Upper lobe of left lung (tissue), 6 donors: ENCODE results near the gene SYNE3. TPM values are rescaled to one million over a fixed set of nuclear protein-coding genes. Genes with fewer than 3 reads are reported as not detected.

Experiments used
- ATAC-seq, 2 donors: fragments of 200-7000 bp; cut with Tn5 transposase; one replicate each; pipeline ENCODE4 v1.9.1; 2022; ENCODE audit warnings: mild to moderate bottlenecking in 2 of 2, moderate library complexity in 2 of 2; ENCODE audit not compliant: low FRiP score in 2 of 2
- DNase-seq, 2 donors: peaks; one replicate each; pipeline ENCODE4 v3.0.0-alpha.2; 2019 to 2020
- H3K27ac ChIP-seq, 4 donors: fragments of 200-600 bp; sonication (generic); one replicate each; pipeline ENCODE4 v1.5.1; 2016 to 2019
- H3K27me3 ChIP-seq, 4 donors: fragments of 200-600 bp; sonication (generic); one replicate each; pipeline ENCODE4 v1.5.1; 2017 to 2019
- H3K36me3 ChIP-seq, 4 donors: fragments of 200-600 bp; sonication (generic); one replicate each; pipeline ENCODE4 v1.5.1; 2016 to 2019
- H3K4me1 ChIP-seq, 4 donors: fragments of 200-600 bp; sonication (generic); one replicate each; pipeline ENCODE4 v1.5.1; 2018 to 2019
- H3K4me3 ChIP-seq, 4 donors: fragments of 200-600 bp; sonication (generic); one replicate each; pipeline ENCODE4 v1.5.1; 2017 to 2019; ENCODE audit warnings: mild to moderate bottlenecking in 2 of 4, moderate library complexity in 1 of 4
- H3K9me3 ChIP-seq, 4 donors: fragments of 200-600 bp; sonication (generic); one replicate each; pipeline ENCODE4 v1.5.1; 2018 to 2019
- CTCF ChIP-seq, 6 experiments: fragments of 450-650 bp in 4 of 6; fragments of 200-600 bp in 2 of 6; sonication (generic) in 2 of 6; IDR thresholded peaks; one replicate each; pipeline ENCODE4 v1.5.1; 2016 to 2019; ENCODE audit warnings: antibody characterized with exemption in 6 of 6
- EP300 ChIP-seq, 4 donors: sonication (generic); formaldehyde crosslinking; IDR thresholded peaks; one replicate each; pipeline ENCODE4 v1.5.1; 2017; ENCODE audit warnings: antibody characterized with exemption in 4 of 4, control low read depth in 2 of 4
- POLR2A ChIP-seq, 4 donors: fragments of 450-650 bp; IDR thresholded peaks; one replicate each; pipeline ENCODE4 v1.5.1; 2016 to 2017; ENCODE audit warnings: antibody characterized with exemption in 4 of 4, mild to moderate bottlenecking in 2 of 4
- POLR2AphosphoS5 ChIP-seq, 2 donors: sonication (generic); formaldehyde crosslinking; IDR thresholded peaks; one replicate each; pipeline ENCODE4 v1.5.1; 2017; ENCODE audit warnings: antibody characterized with exemption in 2 of 2
- WGBS, 2 donors: methylation state at CpG; one replicate each; pipeline ENCODE4 v1.1.5; 2017 to 2018; 5-methylcytosine and 5-hydroxymethylcytosine counted together
- total RNA-seq, 6 donors: library from RNA; depleted of rRNA in 4 of 6; stranded (reverse); fragments of >200 nt in 4 of 6; gene quantifications; one replicate each; pipeline versions ENCODE4 v1.1.0 to v1.2.1, GENCODE V29; 2016 to 2021
- donor health status: DM: no; HTN: no; CAD: no; lungs with moderate emphysema.
- donor health status: DM: no; HTN: yes; CAD: no; lungs with severe emphysema.

SYNE3 gene
- total RNA-seq, 6 donors from 2014 or later: 15.6 to 38.8 (median 19.0) TPM

DNA sequence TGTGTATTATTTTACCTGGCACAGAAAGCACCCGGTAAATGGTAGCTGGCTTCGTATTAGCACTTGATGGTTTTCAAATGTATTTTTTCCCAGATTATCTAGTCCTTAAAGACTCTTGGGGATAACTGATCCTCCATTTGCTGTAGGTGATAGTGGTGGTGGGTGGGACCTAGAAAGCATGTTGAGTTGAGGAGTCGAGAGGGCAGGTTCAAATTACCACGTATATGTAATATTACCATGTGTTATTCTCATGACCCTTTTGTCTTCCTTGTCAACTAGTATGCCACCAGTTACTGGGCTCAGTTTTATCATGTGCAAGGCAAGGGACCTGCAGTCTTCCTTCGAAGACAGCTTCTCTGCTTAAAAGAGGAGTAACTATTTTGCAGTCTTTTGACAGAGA, 20.2 kb upstream of the SYNE3 start:
- peaks cover 44 to 71% (median 49%) of the 10 kb centered on the region in 4 donors for H3K4me1 ChIP-seq
- H3K27me3 ChIP-seq: no peaks in the 10 kb centered on the region
- H3K27ac ChIP-seq: no peak overlapping the region
- H3K4me3 ChIP-seq: no peak overlapping the region
- no peaks in the 10 kb centered on the region for H3K36me3 ChIP-seq
- WGBS, 2 donors: 76 to 80% methylated on average over 5 of the region's 5 CpGs
- H3K9me3 ChIP-seq: no peaks in the 10 kb centered on the region
- ATAC-seq: no peak
- no peak for TF ChIP-seq POLR2AphosphoS5 (IDR thresholded peaks at IDR 0.05)
- TF ChIP-seq CTCF (IDR thresholded peaks at IDR 0.05): no peak
- TF ChIP-seq EP300 (IDR thresholded peaks at IDR 0.05): no peak
- no peak for TF ChIP-seq POLR2A (IDR thresholded peaks at IDR 0.05)
- DNase-seq: no peak

DNA sequence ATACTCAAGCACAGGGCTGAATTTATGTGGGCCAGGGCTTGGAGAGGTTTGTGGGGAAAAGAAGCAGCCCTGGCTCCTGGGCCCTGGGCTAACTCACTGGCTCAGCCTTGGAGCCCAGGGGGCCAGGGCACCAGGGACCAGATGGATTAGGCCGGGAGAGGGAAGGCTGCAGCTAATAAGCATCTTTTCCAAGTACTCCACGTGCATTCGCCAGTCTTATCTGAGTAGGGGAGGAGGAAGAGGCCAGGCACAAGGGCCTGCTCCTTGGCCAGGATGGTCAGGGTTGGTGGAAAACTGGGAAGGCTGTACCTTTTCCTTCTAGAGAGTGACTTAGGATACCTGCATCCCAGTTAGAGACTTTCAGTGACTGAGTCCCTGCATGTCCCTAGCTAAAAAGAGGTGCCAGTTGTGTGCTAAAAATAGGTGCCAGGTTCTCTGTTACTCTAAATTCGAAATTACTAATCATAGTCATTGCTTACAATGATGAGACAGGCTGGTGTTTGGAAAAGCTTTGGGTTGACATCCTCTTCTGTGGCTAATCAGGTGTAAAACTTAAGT, 19.7 kb upstream of the SYNE3 start:
- Histone ChIP-seq H3K27ac (no peak overlapping the region), H3K4me1 (peaks cover 49 to 76% (median 55%) of the 10 kb centered on the region in 4 donors)
- WGBS, 2 donors: 22 to 36% methylated on average over 4 of the region's 4 CpGs

GRCh38 chr14:95535226-95536021, 19.0 kb upstream of the SYNE3 start:
- Histone ChIP-seq H3K27ac (peak overlapping the region in 3 of 4 donors; percentile 81 to 86 (median 82)), H3K36me3 (no peaks in the 10 kb centered on the region), H3K9me3 (no peaks in the 10 kb centered on the region), H3K4me3 (peak overlapping the region; percentile 85 to 90 (median 88)), H3K27me3 (no peaks in the 10 kb centered on the region), H3K4me1 (peaks cover 49 to 81% (median 62%) of the 10 kb centered on the region in 4 donors)
- ATAC-seq (no peak), DNase-seq (no peak)
- 2 to 5% methylated on average over 14 to 33 of the region's 52 CpGs for WGBS, 2 donors
- peak in 1 of 6 experiments; percentile 8 for TF ChIP-seq CTCF (IDR thresholded peaks at IDR 0.05)
- TF ChIP-seq POLR2A (IDR thresholded peaks at IDR 0.05): no peak

More for the DNA sequence above, 19.7 kb upstream of the SYNE3 start:
- ATAC-seq (no peak), DNase-seq (no peak)
- TF ChIP-seq EP300 (IDR thresholded peaks at IDR 0.05) (no peak), CTCF (IDR thresholded peaks at IDR 0.05) (no peak), POLR2A (IDR thresholded peaks at IDR 0.05) (no peak), POLR2AphosphoS5 (IDR thresholded peaks at IDR 0.05) (no peak)
- Histone ChIP-seq H3K27me3 (no peaks in the 10 kb centered on the region), H3K36me3 (no peaks in the 10 kb centered on the region), H3K9me3 (no peaks in the 10 kb centered on the region), H3K4me3 (peak overlapping the region; percentile 85 to 90 (median 88))

GRCh38 chr14:95534299-95535225, 18.1 kb upstream of the SYNE3 start, which contains the start of gene GLRX5:
Gene GLRX5 (plus strand): TSS chr14:95535050. CDS start chr14:95535090, 40 bp downstream.
- peak; percentile 96 to 98 for DNase-seq
- H3K27me3 ChIP-seq: no peaks in the 10 kb centered on the region
- peaks cover 49 to 77% (median 64%) of the 10 kb centered on the region in 4 donors for H3K4me1 ChIP-seq
- 1% methylated on average over 28 to 56 of the region's 97 CpGs for WGBS, 2 donors
- no peaks in the 10 kb centered on the region for H3K9me3 ChIP-seq
- H3K4me3 ChIP-seq: peak within 1 kb of the TSS; percentile 85 to 100 (median 88)
- H3K36me3 ChIP-seq: peaks cover 0 to 3% (median 0%) of the 10 kb centered on the region in 4 donors
- H3K27ac ChIP-seq: peak within 1 kb of the TSS; percentile 81 to 90 (median 84)
- TF ChIP-seq EP300 (IDR thresholded peaks at IDR 0.05) (peak in 1 of 4 donors; percentile 44), POLR2A (IDR thresholded peaks at IDR 0.05) (peak in 3 of 4 donors; percentile 38 to 72 (median 42)), POLR2AphosphoS5 (IDR thresholded peaks at IDR 0.05) (peak in 1 of 2 donors; percentile 86), CTCF (IDR thresholded peaks at IDR 0.05) (peak in 4 of 6 experiments; percentile 17 to 52 (median 31))
- ATAC-seq: peak; percentile 97 to 99
